Measurements from ENCODE around the gene FMR1. TPM values are rescaled to one million over a fixed set of nuclear protein-coding genes. Genes with fewer than 3 reads are reported as not detected.

The FMR1 gene
- polyA plus RNA-seq, 2 of the 4 experiments (the other 2 are of a cell fraction): 32.6 to 38.8 TPM

- no peak for TF ChIP-seq CBX8 (IDR thresholded peaks at IDR 0.05)
- no peak for TF ChIP-seq RAD21 (conservative IDR thresholded peaks at IDR 0.05 in 1 of 2, IDR thresholded peaks at IDR 0.05 in 1 of 2)
- TF ChIP-seq ZC3H11A (IDR thresholded peaks at IDR 0.05): no peak
Observed at GRCh38 chrX:147897117-147897516, 14.6 kb upstream of the FMR1 start (continued).

GRCh38 chrX:147898951-147899350 is 12.8 kb upstream of the FMR1 start:
- WGBS (ENCODE audit: missing lambda C conversion rate): 6% methylated on average over 1 of the region's 1 CpG
- no peak for TF ChIP-seq NFE2L2 (conservative IDR thresholded peaks at IDR 0.05; ENCODE audit: low read length)
- TF ChIP-seq RAD21 (conservative IDR thresholded peaks at IDR 0.05 in 1 of 2, IDR thresholded peaks at IDR 0.05 in 1 of 2): no peak
- TF ChIP-seq KDM5A (IDR thresholded peaks at IDR 0.05): no peak
- no peak for TF ChIP-seq CBX8 (IDR thresholded peaks at IDR 0.05)
- Histone ChIP-seq H3K4me1 (no peaks in the 10 kb centered on the region), H3K27ac (no peak overlapping the region), H3K4me3 (no peak overlapping the region), H3K9me3 (no peaks in the 10 kb centered on the region), H3K4me2 (no peak overlapping the region)
- no peak for FAIRE-seq
- no peak for DNase-seq (ENCODE audit: low read depth in 1 of 2, low spot score in 1 of 2)
- ChIA-PET CTCF (no interaction called here), POLR2A (no interaction called here)
- no peak for ATAC-seq

GRCh38 chrX:147899379-147900114 is 12.2 kb upstream of the FMR1 start:
- DNase-seq (ENCODE audit: low read depth in 1 of 2, low spot score in 1 of 2): no peak
- no peaks in the 10 kb centered on the region for H3K4me1 ChIP-seq
- H3K4me2 ChIP-seq: no peak overlapping the region
- no peak for FAIRE-seq
- no peak overlapping the region for H3K27ac ChIP-seq
- CTCF ChIA-PET: no interaction called here
- WGBS (ENCODE audit: missing lambda C conversion rate): 28% methylated on average over 2 of the region's 2 CpGs
- H3K4me3 ChIP-seq: no peak overlapping the region
- TF ChIP-seq JUNB (IDR thresholded peaks at IDR 0.05) (no peak), HOXB13 (CRISPR knock-in tag; IDR thresholded peaks at IDR 0.05; ENCODE audit: low read depth) (no peak), CBX8 (IDR thresholded peaks at IDR 0.05) (no peak), RCOR1 (IDR thresholded peaks at IDR 0.05; ENCODE audit: low read depth, low read length) (no peak), CEBPB (IDR thresholded peaks at IDR 0.05) (no peak), POLR2AphosphoS2 (conservative IDR thresholded peaks at IDR 0.05; ENCODE audit: low read length) (no peak), HEYL (CRISPR knock-in tag; IDR thresholded peaks at IDR 0.05) (no peak), HMGXB4 (CRISPR knock-in tag; IDR thresholded peaks at IDR 0.05; ENCODE audit: borderline replicate concordance) (no peak), CHD2 (IDR thresholded peaks at IDR 0.05; ENCODE audit: low read length, partially characterized antibody) (no peak), NR3C1 (IDR thresholded peaks at IDR 0.05) (no peak), TP53 (CRISPR knock-in tag; IDR thresholded peaks at IDR 0.05) (no peak), FOXS1 (CRISPR knock-in tag; IDR thresholded peaks at IDR 0.05) (no peak)
- no peaks in the 10 kb centered on the region for H3K9me3 ChIP-seq
- POLR2A ChIA-PET: no interaction called here
- no peak for ATAC-seq

GRCh38 chrX:147900349-147900748 is 11.4 kb upstream of the FMR1 start:
- Histone ChIP-seq H3K4me2 (no peak overlapping the region), H3K4me1 (no peaks in the 10 kb centered on the region), H3K4me3 (no peak overlapping the region), H3K9me3 (no peaks in the 10 kb centered on the region), H3K27ac (no peak overlapping the region)
- TF ChIP-seq ELK1 (IDR thresholded peaks at IDR 0.05; ENCODE audit: low read depth, low read length) (no peak), FOSB (CRISPR knock-in tag; IDR thresholded peaks at IDR 0.05) (no peak), CBX8 (IDR thresholded peaks at IDR 0.05) (no peak), JUN (IDR thresholded peaks at IDR 0.05) (no peak), NPAS2 (CRISPR knock-in tag; IDR thresholded peaks at IDR 0.05; ENCODE audit: borderline replicate concordance) (no peak), MYC (IDR thresholded peaks at IDR 0.05; ENCODE audit: borderline replicate concordance, low read length) (no peak), PHF8 (IDR thresholded peaks at IDR 0.05; ENCODE audit: borderline replicate concordance, low read depth) (no peak), NFE2L2 (conservative IDR thresholded peaks at IDR 0.05; ENCODE audit: low read length) (no peak), BCL3 (IDR thresholded peaks at IDR 0.05) (no peak), BHLHE40 (IDR thresholded peaks at IDR 0.05; ENCODE audit: low read depth, low read length) (no peak), ZSCAN20 (CRISPR knock-in tag; IDR thresholded peaks at IDR 0.05) (no peak), SREBF2 (IDR thresholded peaks at IDR 0.05) (no peak), ZNF302 (CRISPR knock-in tag; IDR thresholded peaks at IDR 0.05) (no peak), KDM5A (IDR thresholded peaks at IDR 0.05) (no peak), EHMT2 (IDR thresholded peaks at IDR 0.05; ENCODE audit: low read depth) (no peak), POLR2A (IDR thresholded peaks at IDR 0.05; ENCODE audit: low read length) (no peak), ATOH8 (CRISPR knock-in tag; IDR thresholded peaks at IDR 0.05; ENCODE audit: low read depth) (no peak)
- ChIA-PET POLR2A (no interaction called here), CTCF (no interaction called here)
- DNase-seq (ENCODE audit: low read depth in 1 of 2, low spot score in 1 of 2): no peak
- no peak for ATAC-seq
- no peak for FAIRE-seq
- WGBS (ENCODE audit: missing lambda C conversion rate): 0% methylated on average over 1 of the region's 1 CpG

Measured in A549 (cell line).